Activated CD4-positive, alpha-beta memory T cell treated with anti-CD3 and anti-CD28 coated beads, Interleukin-2, amount 10 ng/mL, durations not matched to agents 7 days and 5 days (primary cell): ENCODE results near the gene UST. TPM values are rescaled to one million over a fixed set of nuclear protein-coding genes. Genes with fewer than 3 reads are reported as not detected.
A peak's percentile ranks its signal among the peaks of the same experiment; 100 is the strongest.

ENCODE experiments used
- CTCF ChIA-PET: fragments of 350-600 bp; sonication (Branson Sonifier 250); formaldehyde crosslinking; loops from one replicate; lab custom pipeline; 2021; ENCODE audit warnings: antibody characterized with exemption, inconsistent platforms; lab: Charles Lee
- POLR2A ChIA-PET: fragments of 350-600 bp; sonication (Branson Sonifier 250); formaldehyde crosslinking; loops from one replicate; lab custom pipeline; 2021; ENCODE audit warnings: antibody characterized with exemption; lab: Charles Lee
- DNase-seq: peaks from one replicate; pipeline ENCODE4 v3.0.0-alpha.2; 2020
- H3K27ac Mint-ChIP-seq: one replicate; pipeline ENCODE4 v1.8.0; 2021; ENCODE audit warnings: mild to moderate bottlenecking, mixed read lengths
- H3K27me3 Mint-ChIP-seq: one replicate; pipeline ENCODE4 v1.8.0; 2021; ENCODE audit warnings: mixed read lengths
- H3K36me3 Mint-ChIP-seq: one replicate; pipeline ENCODE4 v1.8.0; 2021; ENCODE audit warnings: low read depth, mixed read lengths
- H3K4me1 Mint-ChIP-seq: one replicate; pipeline ENCODE4 v1.8.0; 2021; ENCODE audit warnings: mixed read lengths
- H3K4me3 Mint-ChIP-seq: one replicate; pipeline ENCODE4 v1.8.0; 2021; ENCODE audit warnings: mild to moderate bottlenecking, mixed read lengths
- H3K9me3 Mint-ChIP-seq: one replicate; pipeline ENCODE4 v1.8.0; 2021; ENCODE audit warnings: mixed read lengths
- total RNA-seq, 2 experiments: library from RNA; stranded (reverse); gene quantifications; one replicate each; pipeline ENCODE4 v1.2.3, GENCODE V29; 2021

Gene UST
- total RNA-seq, 2 experiments from 2014 or later = 0.80 to 0.93 TPM

DNA sequence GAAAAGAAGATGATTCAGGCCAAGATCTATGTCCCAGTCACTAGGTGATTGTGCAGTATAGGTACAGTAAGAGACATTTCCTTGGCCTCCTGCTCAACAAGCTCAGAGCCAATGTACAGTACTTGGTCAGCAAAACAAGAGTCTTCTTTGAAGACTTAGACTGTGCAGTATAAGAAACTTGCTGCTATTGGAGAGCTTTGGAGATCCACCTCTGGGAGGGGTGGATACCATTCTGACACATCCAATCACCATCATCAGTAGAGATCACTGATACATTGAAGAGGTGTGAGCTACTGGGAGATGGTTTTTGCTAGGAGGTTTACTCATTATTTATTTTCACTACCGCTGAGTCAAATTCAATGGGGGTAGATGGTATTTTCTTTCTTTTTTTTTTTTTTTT, 77.5 kb downstream of the UST start:
- peaks cover 4% of the 10 kb centered on the region for H3K9me3 Mint-ChIP-seq
- ChIA-PET POLR2A (no interaction called here), CTCF (interaction anchor here (0.7 kb wide), 1 partner anchor 1787 kb away, joined by 3 read pairs; no protein-coding TSS in a partner anchor)
- DNase-seq = no peak
- H3K4me3 Mint-ChIP-seq = no peak overlapping the region
- H3K27me3 Mint-ChIP-seq = no peaks in the 10 kb centered on the region
- H3K36me3 Mint-ChIP-seq = peaks cover 3% of the 10 kb centered on the region
- no peak overlapping the region for H3K27ac Mint-ChIP-seq
- no peaks in the 10 kb centered on the region for H3K4me1 Mint-ChIP-seq

DNA sequence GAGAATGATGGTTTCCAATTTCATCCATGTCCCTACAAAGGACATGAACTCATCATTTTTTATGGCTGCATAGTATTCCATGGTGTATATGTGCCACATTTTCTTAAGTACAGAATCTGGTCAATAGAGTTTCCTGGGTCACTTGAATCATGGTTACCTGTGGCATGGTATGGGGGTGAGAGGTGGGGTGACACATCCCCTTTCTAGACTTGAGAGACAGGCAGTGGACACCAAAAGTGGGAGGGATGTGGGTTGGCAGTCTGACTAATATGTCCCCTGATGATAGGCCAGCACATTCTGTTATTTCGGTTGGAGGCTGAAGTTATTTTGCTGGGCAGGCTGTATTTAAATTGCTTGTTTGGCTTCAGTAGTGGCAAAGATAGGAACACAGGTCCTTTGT, 78.1 kb downstream of the UST start:
- Mint-ChIP-seq H3K4me1 (peaks cover 7% of the 10 kb centered on the region), H3K27me3 (peaks cover 1% of the 10 kb centered on the region), H3K4me3 (no peak overlapping the region), H3K36me3 (peaks cover 3% of the 10 kb centered on the region), H3K9me3 (peaks cover 4% of the 10 kb centered on the region), H3K27ac (no peak overlapping the region)
- DNase-seq = no peak
- CTCF ChIA-PET = no interaction called here
- POLR2A ChIA-PET = no interaction called here

DNA sequence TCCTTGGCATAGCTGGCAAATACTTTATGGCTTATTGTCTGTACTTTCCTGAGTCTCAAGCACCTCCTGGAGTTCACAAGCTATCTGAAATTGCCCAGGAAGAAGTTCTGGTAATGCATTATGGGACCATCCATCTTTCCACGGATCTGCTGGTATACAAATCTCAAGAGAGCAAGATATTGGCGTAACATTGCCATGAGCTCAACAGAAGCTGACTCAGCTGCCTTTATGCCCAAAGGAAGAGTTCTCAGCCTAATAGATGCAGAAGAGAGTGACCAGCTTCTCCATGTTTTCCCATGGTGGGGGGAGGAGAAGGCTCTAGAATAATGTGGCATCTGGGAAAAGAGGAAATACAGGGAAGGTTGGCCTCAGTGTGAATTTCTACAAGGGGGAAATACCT, 78.7 kb downstream of the UST start:
- POLR2A ChIA-PET = no interaction called here
- CTCF ChIA-PET = no interaction called here

DNA sequence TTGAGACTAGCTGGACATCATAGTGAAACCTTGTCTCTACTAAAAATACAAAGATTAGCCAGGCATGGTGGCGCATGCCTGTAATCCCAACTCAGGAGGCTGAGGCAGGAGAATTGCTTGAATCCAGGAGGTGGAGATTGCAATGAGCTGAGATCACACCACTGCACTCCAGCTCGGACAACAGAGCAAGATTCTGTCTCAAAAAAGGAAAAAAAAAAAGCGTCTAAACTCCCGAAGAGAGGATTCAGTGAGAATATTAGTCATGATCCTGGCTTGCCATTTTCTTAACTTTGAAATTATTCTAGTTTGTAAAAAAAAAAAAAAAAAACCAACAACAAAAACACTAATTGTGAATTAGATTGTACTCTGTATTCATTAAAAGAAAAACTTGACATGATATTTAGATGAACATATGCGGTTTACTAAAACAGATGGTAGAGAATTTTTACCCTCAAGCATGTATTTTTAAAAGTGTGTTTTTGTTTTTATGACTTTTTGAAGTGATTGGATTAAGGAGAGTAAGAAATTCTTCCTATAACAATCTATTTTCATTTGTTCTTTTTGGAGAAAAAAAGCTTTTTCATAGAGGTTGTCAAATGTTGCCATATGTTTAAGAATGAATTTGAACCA, 80.7 kb downstream of the UST start:
- POLR2A ChIA-PET = no interaction called here
- CTCF ChIA-PET = no interaction called here

More for the DNA sequence above, 78.7 kb downstream of the UST start:
- DNase-seq = no peak
- no peak overlapping the region for H3K4me3 Mint-ChIP-seq
- H3K36me3 Mint-ChIP-seq = peaks cover 3% of the 10 kb centered on the region
- H3K27ac Mint-ChIP-seq = no peak overlapping the region
- peaks cover 1% of the 10 kb centered on the region for H3K27me3 Mint-ChIP-seq
- H3K4me1 Mint-ChIP-seq = peaks cover 12% of the 10 kb centered on the region
- H3K9me3 Mint-ChIP-seq = peaks cover 4% of the 10 kb centered on the region

DNA sequence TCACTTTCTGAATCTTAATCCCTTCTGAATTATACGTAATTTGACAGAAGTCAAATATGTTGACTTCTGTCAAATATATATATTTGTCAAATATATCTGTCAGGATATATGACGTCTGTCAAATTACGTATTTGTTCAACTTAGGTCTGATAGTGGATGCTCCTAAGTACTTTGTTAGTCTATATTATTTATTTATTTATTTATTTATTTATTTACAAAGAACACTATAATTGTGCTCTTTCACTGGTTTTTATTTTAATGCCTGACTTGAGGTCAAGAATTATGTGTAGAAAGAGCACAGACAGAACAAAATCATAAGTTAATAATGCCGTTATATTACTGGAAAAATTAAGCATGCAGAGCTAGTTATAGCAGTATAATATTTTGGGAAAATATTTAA, 81.2 kb downstream of the UST start:
- Mint-ChIP-seq H3K4me1 (peaks cover 26% of the 10 kb centered on the region), H3K27ac (no peak overlapping the region)
- CTCF ChIA-PET = no interaction called here

More for the DNA sequence above, 80.7 kb downstream of the UST start:
- Mint-ChIP-seq H3K4me3 (no peak overlapping the region), H3K36me3 (peaks cover 3% of the 10 kb centered on the region), H3K9me3 (peaks cover 4% of the 10 kb centered on the region), H3K27me3 (peaks cover 7% of the 10 kb centered on the region), H3K4me1 (peaks cover 26% of the 10 kb centered on the region), H3K27ac (no peak overlapping the region)
- DNase-seq = no peak

DNA sequence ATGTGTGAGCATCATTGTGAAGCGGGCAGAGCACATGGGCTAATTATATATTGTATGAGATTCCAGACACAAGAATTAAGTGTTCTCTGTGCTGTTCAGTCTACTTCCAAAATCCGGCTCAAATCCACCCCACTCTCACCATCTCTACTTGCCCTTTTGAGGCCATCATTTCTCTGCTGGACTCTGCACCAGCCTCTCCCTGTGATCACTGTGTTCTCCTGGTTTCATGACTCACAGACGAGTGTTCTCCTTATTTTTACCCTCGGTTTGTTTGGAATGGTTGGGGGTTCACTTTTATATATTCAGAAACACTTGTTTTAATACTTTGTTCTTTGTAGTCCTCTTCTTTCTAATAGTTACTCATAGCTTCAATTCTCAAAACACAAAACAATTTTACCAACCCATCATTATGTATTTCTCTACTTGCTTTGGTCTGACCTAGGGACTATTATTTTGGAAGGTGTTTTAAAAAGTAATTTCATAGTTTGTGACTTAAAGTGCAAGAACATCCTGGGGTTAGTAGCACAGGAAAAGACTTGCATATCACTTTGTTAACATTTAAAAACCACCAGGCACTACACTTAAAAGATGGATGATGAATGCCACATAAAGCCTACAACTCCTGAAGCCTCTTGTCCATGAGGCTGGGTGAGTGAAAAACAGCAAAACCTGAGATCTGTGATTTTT, 82.7 kb downstream of the UST start:
- Mint-ChIP-seq H3K9me3 (peaks cover 4% of the 10 kb centered on the region), H3K27me3 (peaks cover 7% of the 10 kb centered on the region), H3K4me1 (peaks cover 26% of the 10 kb centered on the region), H3K36me3 (peaks cover 3% of the 10 kb centered on the region), H3K4me3 (no peak overlapping the region), H3K27ac (no peak overlapping the region)
- POLR2A ChIA-PET = no interaction called here
- no peak for DNase-seq
- CTCF ChIA-PET = no interaction called here

More for the DNA sequence above, 81.2 kb downstream of the UST start:
- Mint-ChIP-seq H3K4me3 (no peak overlapping the region), H3K27me3 (peaks cover 7% of the 10 kb centered on the region), H3K9me3 (peaks cover 4% of the 10 kb centered on the region), H3K36me3 (peaks cover 3% of the 10 kb centered on the region)
- DNase-seq = no peak
- POLR2A ChIA-PET = no interaction called here

DNA sequence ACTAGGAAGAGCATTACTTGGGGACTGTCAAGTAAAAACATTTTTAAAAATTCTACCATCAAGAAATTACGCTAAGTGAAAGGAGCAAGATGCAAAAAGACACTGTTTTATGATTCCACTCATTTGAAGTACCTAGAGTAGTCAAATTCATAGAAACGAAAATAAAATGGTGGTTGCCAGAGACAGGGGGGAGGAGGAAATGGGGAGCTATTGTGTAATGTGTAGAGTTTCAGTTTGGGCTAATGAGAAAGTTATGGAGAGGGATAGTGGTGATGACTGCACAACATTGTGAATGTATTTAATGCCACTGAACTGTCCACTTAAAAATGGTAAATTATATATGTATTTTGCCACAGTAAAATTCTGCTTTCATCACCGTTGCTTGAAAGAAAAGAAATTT, 83.8 kb downstream of the UST start:
- H3K9me3 Mint-ChIP-seq = no peaks in the 10 kb centered on the region
- peak overlapping the region; percentile 65 for H3K4me3 Mint-ChIP-seq
- ChIA-PET POLR2A (interaction anchor here (0.9 kb wide), 1 partner anchor 73 kb away, joined by 3 read pairs; no protein-coding TSS in a partner anchor), CTCF (interaction anchor here (0.6 to 0.8 kb wide), 2 partner anchors 50 to 715 kb away, joined by 3 read pairs; partner anchors contain the start of gene PPIL4)
- no peak for DNase-seq
- no peaks in the 10 kb centered on the region for H3K36me3 Mint-ChIP-seq
- H3K27ac Mint-ChIP-seq = peak overlapping the region; percentile 54
- H3K27me3 Mint-ChIP-seq = peaks cover 7% of the 10 kb centered on the region
- H3K4me1 Mint-ChIP-seq = peaks cover 31% of the 10 kb centered on the region

DNA sequence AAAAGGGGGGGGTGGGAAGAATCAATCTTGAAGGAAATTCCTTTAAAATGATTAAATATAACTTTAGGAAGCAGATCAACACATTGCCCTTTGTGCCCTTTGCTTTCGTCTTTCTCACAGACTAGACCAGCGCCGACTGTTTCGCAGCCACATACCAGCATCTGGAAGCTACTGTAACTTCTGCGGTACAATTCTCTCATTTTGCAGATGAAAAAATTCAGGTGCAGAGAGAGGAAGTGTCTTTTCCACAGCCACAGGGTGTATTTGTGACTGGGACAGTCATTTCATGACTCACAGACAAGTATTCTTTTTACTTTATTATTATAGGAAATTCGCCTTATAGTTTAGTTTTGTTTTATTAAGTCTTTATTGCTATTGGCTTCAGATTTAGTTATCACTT, 84.2 kb downstream of the UST start:
- ChIA-PET POLR2A (interaction anchor here (0.9 kb wide), 1 partner anchor 74 kb away, joined by 3 read pairs; no protein-coding TSS in a partner anchor), CTCF (interaction anchor here (0.8 kb wide), 1 partner anchor 50 kb away, joined by 3 read pairs; no protein-coding TSS in a partner anchor)
- H3K27ac Mint-ChIP-seq = peak overlapping the region; percentile 54
- H3K9me3 Mint-ChIP-seq = no peaks in the 10 kb centered on the region
- H3K27me3 Mint-ChIP-seq = peaks cover 7% of the 10 kb centered on the region
- peak; percentile 53 for DNase-seq
- peak overlapping the region; percentile 65 for H3K4me3 Mint-ChIP-seq
- H3K4me1 Mint-ChIP-seq = peaks cover 35% of the 10 kb centered on the region
- no peaks in the 10 kb centered on the region for H3K36me3 Mint-ChIP-seq

DNA sequence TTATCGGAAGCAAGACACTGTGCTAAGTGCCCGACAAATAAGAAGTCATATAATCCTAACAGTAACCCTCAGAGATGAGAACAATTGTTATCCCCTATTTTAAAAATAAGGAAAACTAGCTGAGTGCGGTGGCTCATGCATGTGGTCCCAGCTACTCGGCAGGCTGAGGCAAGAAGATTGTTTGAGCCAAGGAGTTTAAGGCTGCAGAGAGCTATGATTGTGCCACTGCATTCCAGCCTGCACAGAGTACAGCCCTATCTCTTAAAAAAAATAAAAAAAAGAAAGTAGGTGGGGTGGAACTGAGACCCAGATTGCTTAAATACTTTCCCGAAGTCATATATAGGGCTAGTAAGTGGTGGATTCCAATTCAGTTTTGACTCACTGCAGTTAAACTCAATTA, 84.7 kb downstream of the UST start:
- Mint-ChIP-seq H3K27ac (no peak overlapping the region), H3K36me3 (no peaks in the 10 kb centered on the region), H3K27me3 (peaks cover 7% of the 10 kb centered on the region)

DNA sequence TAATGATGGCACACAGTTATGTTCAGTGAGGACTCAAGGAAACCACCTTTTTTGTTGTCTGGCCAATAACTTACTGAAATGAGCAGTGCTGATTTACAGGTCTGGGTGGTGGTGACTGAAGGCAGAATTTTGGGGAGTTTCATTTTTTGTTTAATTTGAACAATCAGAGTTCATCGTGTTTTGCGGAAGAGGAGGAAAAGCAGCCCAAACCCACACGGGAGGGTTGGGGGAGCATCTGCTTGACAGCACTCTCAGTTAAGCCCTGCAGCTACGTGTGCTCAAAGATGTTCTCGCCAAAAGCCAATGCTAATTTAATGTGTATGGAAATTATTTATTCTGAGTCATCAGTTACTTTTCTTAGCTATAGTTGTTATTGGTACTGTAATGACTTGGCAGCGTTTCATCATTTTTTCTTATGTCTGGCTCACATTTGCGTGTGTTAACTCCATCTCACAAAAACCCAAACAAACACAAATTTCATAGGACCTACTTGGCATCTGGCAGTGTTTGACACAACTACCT, 89.2 kb downstream of the UST start:
- no peaks in the 10 kb centered on the region for H3K36me3 Mint-ChIP-seq
- DNase-seq = peak; percentile 26
- peak overlapping the region; percentile 4 for H3K4me3 Mint-ChIP-seq
- ChIA-PET POLR2A (no interaction called here), CTCF (no interaction called here)
- H3K27me3 Mint-ChIP-seq = peaks cover 5% of the 10 kb centered on the region
- H3K9me3 Mint-ChIP-seq = no peaks in the 10 kb centered on the region
- H3K27ac Mint-ChIP-seq = no peak overlapping the region
- H3K4me1 Mint-ChIP-seq = peaks cover 28% of the 10 kb centered on the region

More for the DNA sequence above, 84.7 kb downstream of the UST start:
- Mint-ChIP-seq H3K4me3 (no peak overlapping the region), H3K4me1 (peaks cover 40% of the 10 kb centered on the region), H3K9me3 (no peaks in the 10 kb centered on the region)
- DNase-seq = no peak
- ChIA-PET POLR2A (interaction anchor here (0.9 kb wide), 1 partner anchor 74 kb away, joined by 3 read pairs; no protein-coding TSS in a partner anchor), CTCF (interaction anchor here (0.8 kb wide), 1 partner anchor 51 kb away, joined by 3 read pairs; no protein-coding TSS in a partner anchor)

DNA sequence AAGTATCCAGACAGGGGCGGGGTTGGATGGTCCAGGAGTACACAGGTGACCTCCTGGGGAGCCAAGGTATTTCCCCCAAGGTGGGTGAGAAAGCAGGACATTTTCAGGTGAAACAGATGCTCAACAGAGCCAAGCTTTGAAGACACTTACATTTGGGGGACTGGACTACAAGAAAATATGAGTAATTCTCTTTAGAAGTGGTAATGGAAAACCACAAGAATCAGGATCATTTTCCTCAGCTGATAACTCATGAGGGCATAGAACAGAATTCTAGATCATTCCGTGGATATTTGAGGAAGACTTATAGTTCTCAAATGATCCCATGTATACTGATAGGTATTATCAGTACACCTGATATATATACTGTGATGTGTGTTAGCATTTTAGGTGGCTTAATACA, 89.9 kb downstream of the UST start:
- H3K9me3 Mint-ChIP-seq = no peaks in the 10 kb centered on the region
- DNase-seq = no peak
- H3K27me3 Mint-ChIP-seq = peaks cover 5% of the 10 kb centered on the region
- H3K4me1 Mint-ChIP-seq = peaks cover 23% of the 10 kb centered on the region
- H3K27ac Mint-ChIP-seq = no peak overlapping the region
- ChIA-PET CTCF (no interaction called here), POLR2A (no interaction called here)
- H3K36me3 Mint-ChIP-seq = no peaks in the 10 kb centered on the region
- H3K4me3 Mint-ChIP-seq = no peak overlapping the region

DNA sequence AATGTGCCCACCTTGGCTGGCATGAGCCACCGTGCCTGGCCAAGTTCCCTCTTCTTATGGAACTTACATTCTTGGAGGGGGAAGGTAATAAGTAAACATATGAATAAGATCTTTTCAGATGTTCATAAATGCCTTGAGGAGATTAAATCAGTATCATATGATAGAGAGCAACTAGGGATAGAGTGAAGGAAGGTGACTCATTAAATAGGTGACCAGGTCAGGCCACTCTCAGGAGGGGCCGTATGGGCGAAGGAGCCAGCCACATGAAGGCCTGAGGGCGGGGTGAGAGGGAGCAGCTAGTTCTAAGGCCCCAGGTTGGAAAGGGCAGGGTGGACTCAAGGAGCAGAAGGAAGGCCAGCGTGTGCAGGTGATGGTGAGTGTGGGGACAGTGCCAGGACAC, 91.1 kb downstream of the UST start:
- Mint-ChIP-seq H3K36me3 (no peaks in the 10 kb centered on the region), H3K4me1 (peaks cover 19% of the 10 kb centered on the region), H3K27me3 (no peaks in the 10 kb centered on the region), H3K27ac (no peak overlapping the region), H3K4me3 (no peak overlapping the region), H3K9me3 (no peaks in the 10 kb centered on the region)
- CTCF ChIA-PET = interaction anchor here (0.7 kb wide), 1 partner anchor 77 kb away, joined by 3 read pairs; no protein-coding TSS in a partner anchor
- POLR2A ChIA-PET = no interaction called here
- DNase-seq = no peak

DNA sequence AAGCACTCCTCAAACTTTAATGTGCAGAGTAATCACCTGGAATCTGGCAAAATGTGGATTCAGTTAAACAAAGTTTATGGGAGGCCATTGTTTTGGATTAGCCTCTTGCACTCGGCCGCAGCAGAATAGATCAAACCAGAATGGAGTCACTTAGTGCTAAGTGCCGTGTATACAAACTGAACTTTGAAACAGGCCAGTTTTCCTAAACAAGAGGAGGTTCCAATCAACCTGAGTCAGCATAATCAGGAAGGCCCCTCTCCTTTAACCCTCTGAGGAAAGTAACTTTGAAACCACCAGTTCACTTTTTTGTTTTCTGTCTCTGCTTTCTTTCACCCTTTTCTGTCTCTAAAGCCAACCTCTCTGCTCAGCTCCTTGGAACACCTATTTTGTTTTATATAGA, 92.2 kb downstream of the UST start:
- no peak for DNase-seq
- Mint-ChIP-seq H3K36me3 (no peaks in the 10 kb centered on the region), H3K4me1 (peaks cover 19% of the 10 kb centered on the region), H3K27me3 (no peaks in the 10 kb centered on the region), H3K27ac (no peak overlapping the region), H3K9me3 (no peaks in the 10 kb centered on the region), H3K4me3 (no peak overlapping the region)
- POLR2A ChIA-PET = no interaction called here
- CTCF ChIA-PET = no interaction called here
